DND-41 (cell line): ENCODE measurements around the gene CCNJL.
A peak's percentile ranks its signal among the peaks of the same experiment; 100 is the strongest.

Experiments
- ATAC-seq: fragments of 200-7000 bp; cut with Tn5 transposase; 3 replicates; pipeline ENCODE4 v1.9.1; 2021; ENCODE audit warnings: low read depth; ENCODE audit not compliant: insufficient read depth
- DNase-seq: peaks from one replicate; pipeline ENCODE4 v3.0.0-alpha.2; 2020
- H2AFZ ChIP-seq: 2 replicates; pipeline ENCODE4 v1.6.0; 2012; ENCODE audit warnings: low read depth, low read length
- H3K27ac ChIP-seq: 2 replicates; pipeline ENCODE4 v1.5.1; 2012; ENCODE audit warnings: low read length, inconsistent platforms
- H3K27me3 ChIP-seq: fragments of 200-600 bp; sonication (generic); 2 replicates; pipeline ENCODE4 v1.6.0; 2012; ENCODE audit warnings: low read length, mild to moderate bottlenecking, inconsistent platforms; ENCODE audit not compliant: insufficient read depth, poor library complexity
- H3K36me3 ChIP-seq: 2 replicates; pipeline ENCODE4 v1.5.1; 2012; ENCODE audit warnings: low read length, inconsistent platforms; ENCODE audit not compliant: insufficient read depth
- H3K4me1 ChIP-seq: 2 replicates; pipeline ENCODE4 v1.5.1; 2012; ENCODE audit warnings: mild to moderate bottlenecking, low read length; ENCODE audit not compliant: insufficient read depth
- H3K4me2 ChIP-seq: 2 replicates; pipeline ENCODE4 v1.6.0; 2012; ENCODE audit warnings: mild to moderate bottlenecking, moderate library complexity, low read length, inconsistent platforms; ENCODE audit not compliant: insufficient read depth
- H3K4me3 ChIP-seq, 2 experiments: fragments of 200-600 bp in 1 of 2; shearing (Covaris generic) in 1 of 2; 2 replicates each; pipeline ENCODE4 v1.5.1; 2012 to 2016; ENCODE audit warnings: inconsistent platforms in 2 of 2, low read length in 2 of 2, mild to moderate bottlenecking in 2 of 2, low read depth in 1 of 2, moderate library complexity in 1 of 2
- H3K79me2 ChIP-seq: 2 replicates; pipeline ENCODE4 v1.6.0; 2012; ENCODE audit warnings: low read length, inconsistent platforms; ENCODE audit not compliant: insufficient read depth
- H3K9ac ChIP-seq: 2 replicates; pipeline ENCODE4 v1.6.0; 2012; ENCODE audit warnings: low read depth, mild to moderate bottlenecking, inconsistent platforms, low read length, moderate library complexity
- H3K9me3 ChIP-seq: 2 replicates; pipeline ENCODE4 v1.5.1; 2012; ENCODE audit warnings: low read length, moderate library complexity, mild to moderate bottlenecking, inconsistent platforms; ENCODE audit not compliant: insufficient read depth, severe bottlenecking
- H4K20me1 ChIP-seq: 2 replicates; pipeline ENCODE4 v1.6.0; 2012; ENCODE audit warnings: low read length; ENCODE audit not compliant: insufficient read depth
- CTCF ChIP-seq: IDR thresholded peaks from 2 replicates; pipeline ENCODE4 v1.5.1; 2012; ENCODE audit warnings: borderline replicate concordance, low read length, moderate library complexity, mild to moderate bottlenecking; ENCODE audit not compliant: poor library complexity, severe bottlenecking; ENCODE audit errors: extremely low read depth
- EZH2 ChIP-seq: IDR thresholded peaks from 3 replicates; pipeline ENCODE4 v1.6.1; 2012; ENCODE audit warnings: borderline replicate concordance, low read depth, mild to moderate bottlenecking, moderate library complexity, low read length, inconsistent platforms; ENCODE audit not compliant: severe bottlenecking

CCNJL gene

GRCh38 chr5:160318409-160318808, 6.0 kb upstream of the CCNJL start:
- no peak for DNase-seq

GRCh38 chr5:160317434-160317833, 5.1 kb upstream of the CCNJL start:
- no peak overlapping the region for H3K4me2 ChIP-seq
- H3K9me3 ChIP-seq, result no peaks in the 10 kb centered on the region
- H4K20me1 ChIP-seq, result no peaks in the 10 kb centered on the region; the same call in 1 of the 2 replicates
- H3K4me1 ChIP-seq, result peaks cover 14% of the 10 kb centered on the region
- H3K79me2 ChIP-seq, result no peaks in the 10 kb centered on the region
- no peak overlapping the region for H3K4me3 ChIP-seq
- no peak overlapping the region for H3K27ac ChIP-seq
- no peak for TF ChIP-seq EZH2
- DNase-seq (no peak), ATAC-seq (no peak)
- no peaks in the 10 kb centered on the region for H3K36me3 ChIP-seq
- H3K27me3 ChIP-seq, result no peaks in the 10 kb centered on the region
- no peak overlapping the region for H3K9ac ChIP-seq
- H2AFZ ChIP-seq, result no peak overlapping the region

More at GRCh38 chr5:160318409-160318808, 6.0 kb upstream of the CCNJL start:
- Histone ChIP-seq H4K20me1 (no peaks in the 10 kb centered on the region; the same call in 1 of the 2 replicates), H3K4me3 (no peak overlapping the region), H3K9me3 (no peaks in the 10 kb centered on the region), H2AFZ (no peak overlapping the region), H3K79me2 (no peaks in the 10 kb centered on the region), H3K4me2 (no peak overlapping the region), H3K36me3 (no peaks in the 10 kb centered on the region), H3K27me3 (no peaks in the 10 kb centered on the region), H3K9ac (no peak overlapping the region), H3K4me1 (peaks cover 7% of the 10 kb centered on the region), H3K27ac (no peak overlapping the region)
- no peak for ATAC-seq
- no peak for TF ChIP-seq EZH2
- TF ChIP-seq CTCF, result no peak

- Histone ChIP-seq H3K79me2 (no peaks in the 10 kb centered on the region), H3K9ac (no peak overlapping the region), H3K4me3 (no peak overlapping the region), H3K27me3 (peaks cover 10% of the 10 kb centered on the region), H3K27ac (no peak overlapping the region), H2AFZ (peak overlapping the region; percentile 31; the same call in 1 of the 2 replicates), H3K4me1 (peaks cover 26% of the 10 kb centered on the region), H3K4me2 (no peak overlapping the region), H3K9me3 (no peaks in the 10 kb centered on the region), H4K20me1 (no peaks in the 10 kb centered on the region), H3K36me3 (no peaks in the 10 kb centered on the region)
- no peak for DNase-seq
- no peak for TF ChIP-seq EZH2
- TF ChIP-seq CTCF, result no peak
- ATAC-seq, result no peak
Observed at GRCh38 chr5:160315968-160316367, 3.6 kb upstream of the CCNJL start.

- peak overlapping the region; percentile 67; the same call in 1 of the 2 replicates for H3K27ac ChIP-seq
- H3K27me3 ChIP-seq, result peaks cover 14% of the 10 kb centered on the region
- no peaks in the 10 kb centered on the region for H3K79me2 ChIP-seq
- no peaks in the 10 kb centered on the region for H4K20me1 ChIP-seq
- H3K4me2 ChIP-seq, result peak overlapping the region; percentile 96
- H2AFZ ChIP-seq, result peak overlapping the region; percentile 94
- peak overlapping the region; percentile 53 to 75; a peak in 3 of 4 replicates for H3K4me3 ChIP-seq
- TF ChIP-seq EZH2, result peak; percentile 45
- TF ChIP-seq CTCF, result no peak
- H3K9me3 ChIP-seq, result no peaks in the 10 kb centered on the region
- H3K9ac ChIP-seq, result peak overlapping the region; percentile 70
- peaks cover 31% of the 10 kb centered on the region for H3K4me1 ChIP-seq
- ATAC-seq, result no peak
- H3K36me3 ChIP-seq, result no peaks in the 10 kb centered on the region
- no peak for DNase-seq
Observed at GRCh38 chr5:160312960-160313727, 780 bp upstream of the CCNJL start.
